ENCODE data around the gene GDF3. TPM values are rescaled to one million over a fixed set of nuclear protein-coding genes. Genes with fewer than 3 reads are reported as not detected.

GDF3 gene
- total and polyA plus RNA-seq, 2 of the 13 experiments (the other 11 are each of a cell fraction or from before 2014, with no cell fraction given) = not detected

- CTCF ChIA-PET (ENCODE audit: low intra/inter-chr PET ratio, low total read pairs) = interaction anchor here (2.3 kb wide), 1 partner anchor 164 kb away, joined by 9 read pairs; no protein-coding TSS in a partner anchor
- in situ Hi-C loops (cut with HindIII; ENCODE audit: extremely low pct_ligation_motif_present, low pct_unique_long_range_greater_than_20kb) = no loop called here
- FAIRE-seq = no peak
- TF ChIP-seq HDAC2 (CRISPR knock-in tag; IDR thresholded peaks at IDR 0.05) = peak; percentile 32; the same call in 1 of the 2 replicates
- TF ChIP-seq ZMAT5 (CRISPR knock-in tag; IDR thresholded peaks at IDR 0.05; ENCODE audit: borderline replicate concordance, low read depth) = no peak
- 0 out of 2 replicates have a peak, but pooled peaks have one; percentile 22 for TF ChIP-seq RAD21 (CRISPR knock-in tag; IDR thresholded peaks at IDR 0.05)
- no peak for TF ChIP-seq KDM6A (CRISPR knock-in tag; IDR thresholded peaks at IDR 0.05; ENCODE audit: low read depth)
- TF ChIP-seq MIXL1 (CRISPR knock-in tag; IDR thresholded peaks at IDR 0.05) = no peak
- no peak for TF ChIP-seq NR1H2 (CRISPR knock-in tag; IDR thresholded peaks at IDR 0.05; ENCODE audit: borderline replicate concordance, low read depth)
- TF ChIP-seq ZNF224 (CRISPR knock-in tag; IDR thresholded peaks at IDR 0.05) = no peak
- TF ChIP-seq RXRA (CRISPR knock-in tag; IDR thresholded peaks at IDR 0.05) = no peak
- peak; percentile 81; the same call in 1 of the 2 replicates for TF ChIP-seq CHD4 (IDR thresholded peaks at IDR 0.05; ENCODE audit: borderline replicate concordance, low read length)
- TF ChIP-seq, protein P1, sequence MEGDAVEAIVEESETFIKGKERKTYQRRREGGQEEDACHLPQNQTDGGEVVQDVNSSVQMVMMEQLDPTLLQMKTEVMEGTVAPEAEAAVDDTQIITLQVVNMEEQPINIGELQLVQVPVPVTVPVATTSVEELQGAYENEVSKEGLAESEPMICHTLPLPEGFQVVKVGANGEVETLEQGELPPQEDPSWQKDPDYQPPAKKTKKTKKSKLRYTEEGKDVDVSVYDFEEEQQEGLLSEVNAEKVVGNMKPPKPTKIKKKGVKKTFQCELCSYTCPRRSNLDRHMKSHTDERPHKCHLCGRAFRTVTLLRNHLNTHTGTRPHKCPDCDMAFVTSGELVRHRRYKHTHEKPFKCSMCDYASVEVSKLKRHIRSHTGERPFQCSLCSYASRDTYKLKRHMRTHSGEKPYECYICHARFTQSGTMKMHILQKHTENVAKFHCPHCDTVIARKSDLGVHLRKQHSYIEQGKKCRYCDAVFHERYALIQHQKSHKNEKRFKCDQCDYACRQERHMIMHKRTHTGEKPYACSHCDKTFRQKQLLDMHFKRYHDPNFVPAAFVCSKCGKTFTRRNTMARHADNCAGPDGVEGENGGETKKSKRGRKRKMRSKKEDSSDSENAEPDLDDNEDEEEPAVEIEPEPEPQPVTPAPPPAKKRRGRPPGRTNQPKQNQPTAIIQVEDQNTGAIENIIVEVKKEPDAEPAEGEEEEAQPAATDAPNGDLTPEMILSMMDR (CRISPR knock-in tag; IDR thresholded peaks at IDR 0.05) = peak; percentile 57
- TF ChIP-seq ZNF414 (CRISPR knock-in tag; IDR thresholded peaks at IDR 0.05) = no peak
- TF ChIP-seq ZBTB20 (CRISPR knock-in tag; IDR thresholded peaks at IDR 0.05; ENCODE audit: borderline replicate concordance, low read depth) = no peak
- TF ChIP-seq ZNF572 (CRISPR knock-in tag; IDR thresholded peaks at IDR 0.05) = no peak
- TF ChIP-seq, protein P2, sequence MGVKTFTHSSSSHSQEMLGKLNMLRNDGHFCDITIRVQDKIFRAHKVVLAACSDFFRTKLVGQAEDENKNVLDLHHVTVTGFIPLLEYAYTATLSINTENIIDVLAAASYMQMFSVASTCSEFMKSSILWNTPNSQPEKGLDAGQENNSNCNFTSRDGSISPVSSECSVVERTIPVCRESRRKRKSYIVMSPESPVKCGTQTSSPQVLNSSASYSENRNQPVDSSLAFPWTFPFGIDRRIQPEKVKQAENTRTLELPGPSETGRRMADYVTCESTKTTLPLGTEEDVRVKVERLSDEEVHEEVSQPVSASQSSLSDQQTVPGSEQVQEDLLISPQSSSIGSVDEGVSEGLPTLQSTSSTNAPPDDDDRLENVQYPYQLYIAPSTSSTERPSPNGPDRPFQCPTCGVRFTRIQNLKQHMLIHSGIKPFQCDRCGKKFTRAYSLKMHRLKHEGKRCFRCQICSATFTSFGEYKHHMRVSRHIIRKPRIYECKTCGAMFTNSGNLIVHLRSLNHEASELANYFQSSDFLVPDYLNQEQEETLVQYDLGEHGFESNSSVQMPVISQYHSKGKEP (CRISPR knock-in tag; IDR thresholded peaks at IDR 0.05) = no peak
- peak; percentile 97 for TF ChIP-seq KDM1A (CRISPR knock-in tag; IDR thresholded peaks at IDR 0.05)
- no peak for TF ChIP-seq ZNF496 (CRISPR knock-in tag; IDR thresholded peaks at IDR 0.05; ENCODE audit: insufficient replicate concordance)
- TF ChIP-seq, protein P3, sequence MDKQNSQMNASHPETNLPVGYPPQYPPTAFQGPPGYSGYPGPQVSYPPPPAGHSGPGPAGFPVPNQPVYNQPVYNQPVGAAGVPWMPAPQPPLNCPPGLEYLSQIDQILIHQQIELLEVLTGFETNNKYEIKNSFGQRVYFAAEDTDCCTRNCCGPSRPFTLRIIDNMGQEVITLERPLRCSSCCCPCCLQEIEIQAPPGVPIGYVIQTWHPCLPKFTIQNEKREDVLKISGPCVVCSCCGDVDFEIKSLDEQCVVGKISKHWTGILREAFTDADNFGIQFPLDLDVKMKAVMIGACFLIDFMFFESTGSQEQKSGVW (CRISPR knock-in tag; IDR thresholded peaks at IDR 0.05; ENCODE audit: borderline replicate concordance) = no peak
- peak; percentile 95 for TF ChIP-seq ZNF652 (CRISPR knock-in tag; IDR thresholded peaks at IDR 0.05; ENCODE audit: borderline replicate concordance, low read depth)
These were observed 52.7 kb downstream of the GDF3 start for GRCh38 chr12:7642876-7643309.

More at GRCh38 chr12:7642876-7643309, 52.7 kb downstream of the GDF3 start:
- H2AFZ ChIP-seq (ENCODE audit: low read length) = no peak overlapping the region
- H3K9me3 ChIP-seq (ENCODE audit: low read length) = no peaks in the 10 kb centered on the region
- intact Hi-C loops (cut with micrococcal nuclease; ENCODE audit: unreplicated experiment) = no loop called here
- no peak overlapping the region for H3K27ac ChIP-seq (ENCODE audit: extremely low read length, insufficient read depth, low read length)
- no TSS peak for BruUV-seq (replicated peaks)
- no peaks in the 10 kb centered on the region for H4K20me1 ChIP-seq (ENCODE audit: insufficient read depth, low read length)
- ATAC-seq (no peak), DNase-seq (ENCODE audit: low spot score) (peak; percentile 15)
- POLR2A ChIA-PET = no interaction called here
- H3K4me3 ChIP-seq (replicated peaks in 1 of 3; ENCODE audit: insufficient read depth in 1 of 3, low read depth in 2 of 3, low read length in 3 of 3) = no peak overlapping the region
- no peaks in the 10 kb centered on the region for H3K79me2 ChIP-seq (ENCODE audit: insufficient read depth, low read length)
- no peak overlapping the region for H3K9ac ChIP-seq (ENCODE audit: insufficient read depth, low read depth, low read length)
- peaks cover 26% of the 10 kb centered on the region for H3K4me1 ChIP-seq (ENCODE audit: insufficient read depth, low read length)
- H3K27me3 ChIP-seq (ENCODE audit: control insufficient read depth in 1 of 2, insufficient read depth in 2 of 2, low read length in 2 of 2) = peaks cover 0 to 4% of the 10 kb centered on the region in 2 experiments; a peak in 2 of 5 replicates
- WGBS (ENCODE audit: low lambda C conversion rate) = 21% methylated on average over 8 of the region's 8 CpGs
- H3K36me3 ChIP-seq (replicated peaks in 1 of 2; ENCODE audit: control insufficient read depth in 1 of 2, insufficient read depth in 2 of 2, low read length in 2 of 2) = no peaks in the 10 kb centered on the region
- peak overlapping the region; percentile 47 for H3K4me2 ChIP-seq (ENCODE audit: low read depth, low read length)

Measured in HepG2 (cell line).